Pons (tissue), 1 donor: Measurements from ENCODE around the gene BPIFA2.
"Not testable (repeated sequence)": the region's sequence is repeated elsewhere in the genome, so short reads cannot be mapped to it uniquely, and the experiment has no call there.

Experiments
- DNase-seq: peaks from one replicate; pipeline ENCODE4 v3.0.0-alpha.2; 2016; ENCODE audit warnings: low spot score

BPIFA2 gene, protein sequence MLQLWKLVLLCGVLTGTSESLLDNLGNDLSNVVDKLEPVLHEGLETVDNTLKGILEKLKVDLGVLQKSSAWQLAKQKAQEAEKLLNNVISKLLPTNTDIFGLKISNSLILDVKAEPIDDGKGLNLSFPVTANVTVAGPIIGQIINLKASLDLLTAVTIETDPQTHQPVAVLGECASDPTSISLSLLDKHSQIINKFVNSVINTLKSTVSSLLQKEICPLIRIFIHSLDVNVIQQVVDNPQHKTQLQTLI

GRCh38 chr20:33167859-33168258 is at the start of gene BPIFA2:
BPIFA2 (plus strand) TSS chr20:33168159; CDS start chr20:33169146, 987 bp downstream.
- DNase-seq: no peak

DNA sequence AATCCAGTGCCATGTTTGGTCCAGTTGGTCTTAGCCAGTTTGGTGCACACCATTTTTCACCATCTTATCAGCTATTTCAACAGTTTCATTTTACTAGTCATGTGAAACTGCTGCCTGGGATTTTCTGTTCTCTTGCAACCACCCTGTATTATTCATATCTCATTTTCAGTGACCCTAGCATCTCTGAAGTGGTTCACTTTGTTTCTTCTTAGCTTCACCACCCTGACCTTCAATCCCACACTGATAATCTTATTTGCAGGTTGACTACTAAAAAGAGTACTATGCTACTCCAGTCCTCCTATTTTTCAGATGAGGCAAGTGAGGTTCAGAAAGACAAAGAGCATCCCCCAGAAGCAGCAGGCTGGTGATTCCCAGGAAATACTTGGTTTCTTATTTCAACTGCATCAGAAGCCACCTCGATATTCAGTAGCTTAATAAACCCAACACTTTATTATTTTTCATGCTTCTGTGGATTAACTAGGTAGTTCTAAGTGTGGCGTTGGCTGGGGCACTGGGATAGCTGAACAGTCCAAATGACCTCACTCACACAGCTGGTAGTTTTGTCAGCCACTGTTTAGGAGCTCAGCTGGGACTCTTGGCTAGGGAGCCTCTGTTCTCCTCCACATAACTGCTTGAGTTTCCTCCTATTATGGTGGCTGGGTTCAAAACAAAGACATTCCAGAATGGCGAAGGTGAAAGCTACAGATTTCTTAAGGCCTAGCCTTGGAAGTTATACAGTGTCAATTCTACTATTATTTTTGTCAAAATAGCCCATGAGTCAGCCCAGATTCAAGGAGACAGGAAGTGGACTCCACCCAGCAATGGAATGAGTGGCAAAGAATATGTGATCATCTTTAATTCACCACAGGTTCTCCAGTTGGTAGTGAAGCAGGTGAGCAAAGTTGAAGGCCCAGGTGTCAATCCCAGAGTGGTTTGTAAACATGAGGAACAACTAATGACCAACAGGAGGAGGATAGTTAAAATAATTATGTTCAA is 47.9 kb upstream of the BPIFA2 start:
- DNase-seq: no peak

- DNase-seq: no peak
Observed at GRCh38 chr20:33120934-33121333, 47.0 kb upstream of the BPIFA2 start.

GRCh38 chr20:33122297-33122696 is 45.7 kb upstream of the BPIFA2 start:
- DNase-seq: not testable (repeated sequence)

GRCh38 chr20:33124261-33124660 is 43.7 kb upstream of the BPIFA2 start:
- DNase-seq: no peak

DNA sequence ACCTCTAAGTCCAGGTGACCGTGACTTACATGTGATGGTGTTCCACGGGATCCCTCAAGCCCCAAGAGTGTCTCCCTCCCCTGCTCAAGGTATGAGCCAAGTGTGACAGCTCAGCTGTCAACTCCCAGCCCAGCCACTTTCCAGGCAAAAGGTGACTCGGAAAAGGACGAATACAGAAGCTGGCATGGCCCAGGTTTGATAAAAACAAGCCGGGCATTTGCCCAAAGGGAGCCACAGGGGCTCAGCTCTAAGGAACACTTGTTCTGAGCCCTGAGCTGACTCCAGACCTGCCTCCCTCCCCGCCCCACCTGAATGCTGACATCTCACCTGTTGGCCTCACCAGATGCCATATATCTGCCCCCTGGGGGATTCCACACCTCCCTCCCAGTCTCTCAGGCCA is 43.0 kb upstream of the BPIFA2 start:
- no peak for DNase-seq

- no peak for DNase-seq
Observed at GRCh38 chr20:33125983-33126382, 42.0 kb upstream of the BPIFA2 start.

DNA sequence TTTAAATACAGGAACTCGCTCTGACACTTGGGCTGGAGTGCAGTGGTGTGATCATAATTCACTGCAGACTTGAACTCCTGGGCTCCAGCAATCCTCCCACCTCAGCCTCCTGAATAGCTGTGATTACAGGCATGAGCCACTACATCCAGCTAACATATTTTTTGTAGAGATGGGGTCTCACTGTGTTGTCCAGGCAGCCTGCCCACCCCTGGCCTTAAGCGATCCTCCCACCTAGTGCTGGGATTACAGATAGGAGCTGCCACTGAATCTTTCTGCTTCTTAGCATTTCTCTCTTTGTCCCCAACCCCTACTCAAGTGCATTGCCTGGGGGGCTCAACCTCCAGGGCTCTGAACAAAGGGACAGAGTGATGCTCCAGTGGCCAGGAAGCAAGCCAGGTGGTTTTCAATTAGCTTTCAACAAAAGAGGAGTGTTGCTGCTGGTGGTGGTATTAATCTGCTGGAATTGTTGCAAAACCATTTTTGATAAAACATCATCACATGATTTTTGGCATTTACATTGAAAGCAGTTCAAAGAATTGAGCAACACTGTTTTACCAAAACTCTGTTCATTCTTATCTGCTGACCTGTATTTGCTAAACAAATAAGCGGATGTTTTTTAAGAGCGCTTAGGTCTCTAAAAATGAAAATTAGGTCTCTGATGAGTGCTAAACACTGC is 40.4 kb upstream of the BPIFA2 start:
- no peak for DNase-seq

GRCh38 chr20:33130568-33131061 is 37.3 kb upstream of the BPIFA2 start:
- DNase-seq: no peak

DNA sequence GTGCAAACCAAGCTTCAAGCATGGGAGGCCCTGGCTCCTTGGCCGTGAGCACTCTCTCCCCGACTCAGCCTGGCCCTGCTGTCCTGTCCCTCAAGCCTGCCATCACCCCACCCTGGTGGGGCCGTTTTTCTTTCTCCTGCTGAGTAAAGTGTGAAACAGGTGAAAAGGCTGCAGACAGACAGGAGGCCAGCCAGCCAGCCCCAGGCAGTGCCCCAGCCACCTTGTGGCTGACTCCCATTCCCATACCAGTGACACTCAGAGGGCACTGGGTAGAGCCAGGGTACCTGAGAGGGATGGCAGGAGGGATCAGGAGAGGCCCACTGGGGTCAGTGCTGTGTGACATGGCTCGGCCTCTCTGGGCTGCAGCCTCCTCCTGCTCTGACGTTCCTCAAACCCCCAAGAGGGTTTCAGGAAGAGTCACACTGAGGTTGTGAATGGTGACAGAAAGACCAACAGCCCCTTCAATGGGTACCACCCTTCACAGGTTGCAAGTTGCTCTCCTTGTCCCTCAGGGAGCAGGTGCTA is 35.9 kb upstream of the BPIFA2 start:
- DNase-seq: no peak

DNA sequence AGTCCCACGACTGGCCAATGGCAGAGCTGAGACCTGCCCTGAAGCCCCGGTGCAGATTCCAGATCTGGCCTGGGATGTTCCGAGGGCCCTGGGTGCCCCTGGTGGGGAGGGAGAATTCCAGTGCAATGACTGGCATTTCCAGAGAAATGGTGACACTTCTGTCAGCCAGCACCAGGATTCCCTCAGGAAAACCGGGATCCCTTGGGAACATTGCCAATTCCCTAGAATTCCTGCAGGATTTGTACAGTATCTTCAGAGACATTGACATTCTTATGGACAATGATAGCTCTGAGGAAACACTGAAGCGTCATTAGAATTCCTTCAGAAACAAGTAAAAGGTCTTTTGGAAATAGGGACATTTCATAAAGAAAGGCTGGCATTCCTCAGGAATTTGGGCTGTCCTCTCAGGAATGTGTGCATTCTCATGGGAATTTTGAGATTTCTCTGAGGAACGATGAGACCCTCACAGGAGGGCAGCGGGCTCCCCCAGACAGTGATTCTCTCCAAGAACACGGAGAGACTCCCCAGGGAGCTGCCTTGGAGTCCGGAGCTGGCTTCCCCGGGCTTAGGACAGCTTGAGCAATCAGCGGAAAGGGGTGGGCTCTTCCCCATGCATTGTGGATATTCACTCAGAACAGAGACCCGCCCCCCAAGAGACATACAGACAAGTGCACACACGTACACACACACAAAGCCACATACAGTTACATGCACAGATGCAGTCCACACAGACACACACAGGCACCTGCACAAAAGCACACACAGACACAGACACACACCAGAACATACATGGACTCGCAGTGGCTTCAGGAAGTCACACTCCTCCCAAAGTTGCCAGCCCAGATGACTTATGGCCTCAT is 35.2 kb upstream of the BPIFA2 start:
- no peak for DNase-seq

GRCh38 chr20:33133373-33133941 is 34.5 kb upstream of the BPIFA2 start:
- DNase-seq: no peak

DNA sequence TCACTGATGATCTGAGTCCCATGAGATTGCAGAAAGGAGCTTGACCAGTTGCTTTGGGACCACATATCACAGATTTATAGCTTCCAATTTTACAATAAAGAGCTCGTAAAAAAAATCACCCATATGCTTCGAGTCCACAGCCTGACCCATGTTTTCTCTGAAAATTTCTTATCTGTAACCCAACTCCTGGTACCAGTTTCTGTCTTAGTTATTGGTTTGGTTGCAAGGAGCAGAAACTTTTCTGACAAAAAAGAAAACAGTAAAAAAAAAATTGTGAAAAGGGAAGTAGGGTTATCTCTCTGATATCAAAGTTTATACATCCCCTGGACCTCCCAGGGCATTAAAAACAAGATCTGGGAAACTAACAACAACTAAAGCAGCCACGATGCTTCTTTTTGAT is 30.8 kb upstream of the BPIFA2 start:
- no peak for DNase-seq

DNA sequence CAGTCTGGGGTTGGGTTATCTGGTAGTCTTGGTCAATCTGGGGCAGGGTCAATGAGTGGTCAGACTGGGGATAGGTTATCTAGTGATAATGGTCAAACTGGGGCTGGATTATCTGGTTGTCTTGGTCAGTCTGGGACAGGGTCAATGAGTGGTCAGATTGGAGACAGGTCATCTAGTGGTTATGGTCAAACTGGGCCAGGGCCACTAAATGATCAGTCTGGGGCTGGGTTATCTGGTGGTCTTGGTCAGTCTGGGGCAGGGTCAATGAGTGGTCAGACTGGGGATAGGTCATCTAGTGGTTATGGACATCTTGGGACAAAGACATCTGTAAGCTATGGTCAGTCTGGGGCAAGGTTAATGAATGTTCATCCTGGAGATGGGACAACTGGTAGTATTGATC is 28.5 kb upstream of the BPIFA2 start:
- no peak for DNase-seq

GRCh38 chr20:33145521-33145920 is 22.4 kb upstream of the BPIFA2 start:
- DNase-seq: no peak

- DNase-seq: no peak
Observed at GRCh38 chr20:33147299-33147698, 20.7 kb upstream of the BPIFA2 start.

- no peak for DNase-seq
Observed at GRCh38 chr20:33148040-33148439, 19.9 kb upstream of the BPIFA2 start.

GRCh38 chr20:33154252-33154651 is 13.7 kb upstream of the BPIFA2 start:
- DNase-seq: no peak

GRCh38 chr20:33158637-33159385 is 9.1 kb upstream of the BPIFA2 start:
- no peak for DNase-seq

GRCh38 chr20:33159713-33160112 is 8.2 kb upstream of the BPIFA2 start:
- DNase-seq: no peak
